GM21367 (cell line): ENCODE results near the gene SHISA6.

Experiments used
- ATAC-seq: cut with Tn5 transposase; IDR thresholded peaks from one replicate; pipeline ENCODE4 v1.9.1; 2021; ENCODE audit not compliant: unreplicated experiment

The SHISA6 gene

GRCh38 chr17:11430751-11431150 is 189.7 kb downstream of the SHISA6 start:
- ATAC-seq = no peak

- no peak for ATAC-seq
Measured at GRCh38 chr17:11438673-11439072, 197.7 kb downstream of the SHISA6 start.

- ATAC-seq = no peak
Measured at GRCh38 chr17:11441004-11441403, 200.0 kb downstream of the SHISA6 start.

GRCh38 chr17:11446316-11446715 is 205.3 kb downstream of the SHISA6 start:
- no peak for ATAC-seq

GRCh38 chr17:11454096-11454495 is 213.1 kb downstream of the SHISA6 start:
- no peak for ATAC-seq

- ATAC-seq = no peak
Measured at GRCh38 chr17:11458279-11458678, 217.3 kb downstream of the SHISA6 start.

- no peak for ATAC-seq
Measured at GRCh38 chr17:11459861-11460331, 218.9 kb downstream of the SHISA6 start.

- no peak for ATAC-seq
Measured at GRCh38 chr17:11461993-11462548, 221.1 kb downstream of the SHISA6 start.

- no peak for ATAC-seq
Measured at GRCh38 chr17:11467639-11468038, 226.6 kb downstream of the SHISA6 start.

GRCh38 chr17:11485336-11486100 is 244.5 kb downstream of the SHISA6 start:
- ATAC-seq = no peak

- no peak for ATAC-seq
Measured at GRCh38 chr17:11486101-11486867, 245.3 kb downstream of the SHISA6 start.

GRCh38 chr17:11486868-11487310 is 245.9 kb downstream of the SHISA6 start:
- no peak for ATAC-seq

- ATAC-seq = no peak
Measured at GRCh38 chr17:11487469-11487868, 246.5 kb downstream of the SHISA6 start.

GRCh38 chr17:11488407-11488806 is 247.4 kb downstream of the SHISA6 start:
- ATAC-seq = no peak

- no peak for ATAC-seq
Measured at GRCh38 chr17:11490171-11490755, 249.2 kb downstream of the SHISA6 start.

GRCh38 chr17:11492511-11492910 is 251.5 kb downstream of the SHISA6 start:
- no peak for ATAC-seq

GRCh38 chr17:11493936-11494335 is 252.9 kb downstream of the SHISA6 start:
- no peak for ATAC-seq

- no peak for ATAC-seq
Measured at GRCh38 chr17:11495613-11496012, 254.6 kb downstream of the SHISA6 start.

- no peak for ATAC-seq
Measured at GRCh38 chr17:11499881-11500280, 258.9 kb downstream of the SHISA6 start.

GRCh38 chr17:11503308-11504035 is 262.5 kb downstream of the SHISA6 start:
- no peak for ATAC-seq

GRCh38 chr17:11506635-11507034 is 265.6 kb downstream of the SHISA6 start:
- no peak for ATAC-seq
